Colonic mucosa (tissue), 4 donors: ENCODE results near the gene TPRX1. TPM values are rescaled to one million over a fixed set of nuclear protein-coding genes. Genes with fewer than 3 reads are reported as not detected.

ENCODE experiments used
- DNase-seq: peaks from one replicate; pipeline ENCODE4 v3.0.0-alpha.2; 2020
- H3K27ac ChIP-seq: fragments of 200-600 bp; one replicate; pipeline ENCODE4 v1.8.0; 2021
- H3K27me3 ChIP-seq: fragments of 200-600 bp; one replicate; pipeline ENCODE4 v1.8.0; 2021
- H3K36me3 ChIP-seq: fragments of 200-600 bp; one replicate; pipeline ENCODE4 v1.8.0; 2021
- H3K4me1 ChIP-seq: fragments of 200-600 bp; one replicate; pipeline ENCODE4 v1.8.0; 2021; ENCODE audit warnings: mild to moderate bottlenecking
- H3K4me3 ChIP-seq: fragments of 200-600 bp; one replicate; pipeline ENCODE4 v1.8.0; 2021
- H3K9ac ChIP-seq, 2 donors: one replicate each; pipeline ENCODE4 v1.7.0; 2013; ENCODE audit warnings: control low read depth in 2 of 2, low read depth in 2 of 2, low read length in 2 of 2
- H3K9me3 ChIP-seq: fragments of 200-600 bp; one replicate; pipeline ENCODE4 v1.8.0; 2021
- CTCF ChIP-seq: fragments of 200-600 bp; IDR thresholded peaks from one replicate; pipeline ENCODE4 v1.8.0; 2022; ENCODE audit warnings: antibody characterized with exemption, mild to moderate bottlenecking
- intact Hi-C: fragments of 100-400 bp; cut with DNase I; formaldehyde crosslinking; loops from one replicate; pipeline ENCODE4 v1.14.1; 2022
- total RNA-seq, 2 donors: library from RNA; stranded (reverse); fragmentation: NEBNext Ultra II Directional in 1 of 2; extraction: Animal tissue kit (Norgen Biotek cat#: 25700) in 1 of 2; gene quantifications; one replicate each; pipeline ENCODE4 v1.2.1, GENCODE V29; 2021
- donor health status: healthy.
- donor health status: DM: no; HTN: no; CAD: no.
- donor health status: DM: no; HTN: no; CAD: no.

TPRX1 gene
- total RNA-seq, 2 donors from 2014 or later = not detected

- no peak overlapping the region for H3K9ac ChIP-seq
- no peaks in the 10 kb centered on the region for H3K9me3 ChIP-seq
- H3K27ac ChIP-seq = no peak overlapping the region
- no peaks in the 10 kb centered on the region for H3K36me3 ChIP-seq
- H3K4me1 ChIP-seq = no peaks in the 10 kb centered on the region
- no peak overlapping the region for H3K4me3 ChIP-seq
- no peak for DNase-seq
- intact Hi-C loops = no loop called here
- no peaks in the 10 kb centered on the region for H3K27me3 ChIP-seq
- no peak for TF ChIP-seq CTCF
Observed at GRCh38 chr19:47801270-47801669, 3.1 kb downstream of the TPRX1 start.

GRCh38 chr19:47798904-47799266 is 5.5 kb downstream of the TPRX1 start:
- Histone ChIP-seq H3K36me3 (no peaks in the 10 kb centered on the region), H3K9ac (no peak overlapping the region), H3K4me1 (no peaks in the 10 kb centered on the region), H3K27me3 (no peaks in the 10 kb centered on the region), H3K4me3 (no peak overlapping the region), H3K27ac (no peak overlapping the region), H3K9me3 (no peaks in the 10 kb centered on the region)
- DNase-seq = no peak
- intact Hi-C loops = no loop called here
- no peak for TF ChIP-seq CTCF

- Histone ChIP-seq H3K4me1 (no peaks in the 10 kb centered on the region), H3K4me3 (no peak overlapping the region), H3K27me3 (no peaks in the 10 kb centered on the region), H3K27ac (no peak overlapping the region), H3K9me3 (no peaks in the 10 kb centered on the region), H3K9ac (no peak overlapping the region), H3K36me3 (no peaks in the 10 kb centered on the region)
- no peak for DNase-seq
- TF ChIP-seq CTCF = no peak
- intact Hi-C loops = no loop called here
Observed at GRCh38 chr19:47797996-47798903, 6.1 kb downstream of the TPRX1 start.

- Histone ChIP-seq H3K27me3 (no peaks in the 10 kb centered on the region), H3K36me3 (no peaks in the 10 kb centered on the region), H3K9me3 (no peaks in the 10 kb centered on the region), H3K27ac (no peak overlapping the region), H3K9ac (no peak overlapping the region), H3K4me3 (no peak overlapping the region), H3K4me1 (no peaks in the 10 kb centered on the region)
- intact Hi-C loops = no loop called here
- TF ChIP-seq CTCF = no peak
- no peak for DNase-seq
Observed at GRCh38 chr19:47796785-47797184, 7.6 kb downstream of the TPRX1 start.

- Histone ChIP-seq H3K4me1 (no peaks in the 10 kb centered on the region), H3K9me3 (no peaks in the 10 kb centered on the region), H3K27ac (no peak overlapping the region), H3K36me3 (no peaks in the 10 kb centered on the region), H3K9ac (no peak overlapping the region), H3K4me3 (no peak overlapping the region), H3K27me3 (no peaks in the 10 kb centered on the region)
- DNase-seq = no peak
- TF ChIP-seq CTCF = no peak
- intact Hi-C loops = no loop called here
Observed at GRCh38 chr19:47794526-47794925, 9.8 kb downstream of the TPRX1 start.
